Measurements from ENCODE around the gene ABCC10.

Gene ABCC10

GRCh38 chr6:43434001-43434840 is 6.9 kb downstream of the ABCC10 start:
- Histone ChIP-seq H4K8ac (ENCODE audit: low read depth, low read length) (no peak overlapping the region), H3K79me2 (ENCODE audit: control insufficient read depth, insufficient read depth, low read length) (no peaks in the 10 kb centered on the region), H3K23ac (ENCODE audit: low read length) (no peak overlapping the region), H3K4me2 (ENCODE audit: low read length) (no peak overlapping the region), H2AK5ac (ENCODE audit: low read length) (no peak overlapping the region), H3K56ac (ENCODE audit: low read length) (no peak overlapping the region), H2BK15ac (replicated peaks; ENCODE audit: low read depth) (no peak overlapping the region), H3K9ac (ENCODE audit: low read length) (no peak overlapping the region), H3K79me1 (ENCODE audit: low read length) (no peaks in the 10 kb centered on the region), H4K5ac (ENCODE audit: low read length) (no peak overlapping the region), H3K36me3 (ENCODE audit: control insufficient read depth, insufficient read depth, low read length) (no peaks in the 10 kb centered on the region), H2BK5ac (ENCODE audit: low read length) (no peak overlapping the region), H3K4me3 (ENCODE audit: low read length) (no peak overlapping the region), H3K4me1 (ENCODE audit: control insufficient read depth, low read depth, low read length) (no peaks in the 10 kb centered on the region), H3K27me3 (ENCODE audit: insufficient read depth, low read length, poor library complexity) (no peaks in the 10 kb centered on the region), H3K4ac (ENCODE audit: low read depth, low read length) (no peak overlapping the region), H3K27ac (ENCODE audit: low read depth, low read length) (no peak overlapping the region), H3K18ac (ENCODE audit: low read length) (no peak overlapping the region), H2BK120ac (ENCODE audit: low read depth, low read length) (no peak overlapping the region)
- no peak for DNase-seq
- WGBS (ENCODE audit: extremely low coverage, insufficient coverage, low lambda C conversion rate), result no CpG with 5 or more reads among the region's 15 CpGs

GRCh38 chr6:43434943-43435342 is 7.6 kb downstream of the ABCC10 start:
- no CpG with 5 or more reads among the region's 4 CpGs for WGBS (ENCODE audit: extremely low coverage, insufficient coverage, low lambda C conversion rate)
- Histone ChIP-seq H2AK5ac (ENCODE audit: low read length) (no peak overlapping the region), H3K4ac (ENCODE audit: low read depth, low read length) (no peak overlapping the region)

GRCh38 chr6:43435682-43436437 is 8.5 kb downstream of the ABCC10 start:
- Histone ChIP-seq H3K36me3 (ENCODE audit: control insufficient read depth, insufficient read depth, low read length) (peaks cover 1% of the 10 kb centered on the region), H3K4me1 (ENCODE audit: control insufficient read depth, low read depth, low read length) (no peaks in the 10 kb centered on the region), H3K27me3 (ENCODE audit: insufficient read depth, low read length, poor library complexity) (no peaks in the 10 kb centered on the region), H2BK120ac (ENCODE audit: low read depth, low read length) (no peak overlapping the region), H3K23ac (ENCODE audit: low read length) (no peak overlapping the region), H3K4me3 (ENCODE audit: low read length) (no peak overlapping the region), H3K18ac (ENCODE audit: low read length) (no peak overlapping the region), H3K4me2 (ENCODE audit: low read length) (no peak overlapping the region), H2BK15ac (replicated peaks; ENCODE audit: low read depth) (no peak overlapping the region), H3K79me2 (ENCODE audit: control insufficient read depth, insufficient read depth, low read length) (no peaks in the 10 kb centered on the region), H3K79me1 (ENCODE audit: low read length) (no peaks in the 10 kb centered on the region), H2BK5ac (ENCODE audit: low read length) (no peak overlapping the region), H2AK5ac (ENCODE audit: low read length) (no peak overlapping the region), H3K56ac (ENCODE audit: low read length) (no peak overlapping the region), H4K5ac (ENCODE audit: low read length) (no peak overlapping the region), H3K9ac (ENCODE audit: low read length) (no peak overlapping the region), H4K8ac (ENCODE audit: low read depth, low read length) (no peak overlapping the region), H3K27ac (ENCODE audit: low read depth, low read length) (no peak overlapping the region), H3K4ac (ENCODE audit: low read depth, low read length) (no peak overlapping the region)
- DNase-seq, result no peak
- no CpG with 5 or more reads among the region's 9 CpGs for WGBS (ENCODE audit: extremely low coverage, insufficient coverage, low lambda C conversion rate)

More at GRCh38 chr6:43434943-43435342, 7.6 kb downstream of the ABCC10 start:
- Histone ChIP-seq H3K9ac (ENCODE audit: low read length) (no peak overlapping the region), H3K23ac (ENCODE audit: low read length) (no peak overlapping the region), H3K27ac (ENCODE audit: low read depth, low read length) (no peak overlapping the region), H3K27me3 (ENCODE audit: insufficient read depth, low read length, poor library complexity) (no peaks in the 10 kb centered on the region), H2BK120ac (ENCODE audit: low read depth, low read length) (no peak overlapping the region), H3K18ac (ENCODE audit: low read length) (no peak overlapping the region), H2BK15ac (replicated peaks; ENCODE audit: low read depth) (no peak overlapping the region), H3K79me2 (ENCODE audit: control insufficient read depth, insufficient read depth, low read length) (no peaks in the 10 kb centered on the region), H4K5ac (ENCODE audit: low read length) (no peak overlapping the region), H3K56ac (ENCODE audit: low read length) (no peak overlapping the region), H3K36me3 (ENCODE audit: control insufficient read depth, insufficient read depth, low read length) (no peaks in the 10 kb centered on the region), H3K4me3 (ENCODE audit: low read length) (no peak overlapping the region), H3K4me1 (ENCODE audit: control insufficient read depth, low read depth, low read length) (no peaks in the 10 kb centered on the region), H2BK5ac (ENCODE audit: low read length) (no peak overlapping the region), H4K8ac (ENCODE audit: low read depth, low read length) (no peak overlapping the region), H3K4me2 (ENCODE audit: low read length) (no peak overlapping the region), H3K79me1 (ENCODE audit: low read length) (no peaks in the 10 kb centered on the region)
- DNase-seq, result no peak

- Histone ChIP-seq H2BK120ac (ENCODE audit: low read depth, low read length) (no peak overlapping the region), H3K79me2 (ENCODE audit: control insufficient read depth, insufficient read depth, low read length) (no peaks in the 10 kb centered on the region), H4K5ac (ENCODE audit: low read length) (no peak overlapping the region), H3K9ac (ENCODE audit: low read length) (no peak overlapping the region), H2AK5ac (ENCODE audit: low read length) (no peak overlapping the region), H4K8ac (ENCODE audit: low read depth, low read length) (no peak overlapping the region), H3K27me3 (ENCODE audit: insufficient read depth, low read length, poor library complexity) (no peaks in the 10 kb centered on the region), H3K4ac (ENCODE audit: low read depth, low read length) (no peak overlapping the region), H3K27ac (ENCODE audit: low read depth, low read length) (no peak overlapping the region), H3K23ac (ENCODE audit: low read length) (no peak overlapping the region), H2BK15ac (replicated peaks; ENCODE audit: low read depth) (no peak overlapping the region), H3K56ac (ENCODE audit: low read length) (no peak overlapping the region), H3K4me1 (ENCODE audit: control insufficient read depth, low read depth, low read length) (no peaks in the 10 kb centered on the region), H3K79me1 (ENCODE audit: low read length) (no peaks in the 10 kb centered on the region), H3K4me3 (ENCODE audit: low read length) (no peak overlapping the region), H3K36me3 (ENCODE audit: control insufficient read depth, insufficient read depth, low read length) (peaks cover 1% of the 10 kb centered on the region), H2BK5ac (ENCODE audit: low read length) (no peak overlapping the region), H3K4me2 (ENCODE audit: low read length) (no peak overlapping the region), H3K18ac (ENCODE audit: low read length) (no peak overlapping the region)
- no CpG with 5 or more reads among the region's 5 CpGs for WGBS (ENCODE audit: extremely low coverage, insufficient coverage, low lambda C conversion rate)
- DNase-seq, result peak; percentile 17
Observed at GRCh38 chr6:43436577-43437282, 9.4 kb downstream of the ABCC10 start.

- H3K56ac ChIP-seq (ENCODE audit: low read length), result no peak overlapping the region
- H2AK5ac ChIP-seq (ENCODE audit: low read length), result no peak overlapping the region
- H3K4ac ChIP-seq (ENCODE audit: low read depth, low read length), result no peak overlapping the region
- H3K23ac ChIP-seq (ENCODE audit: low read length), result no peak overlapping the region
- no peaks in the 10 kb centered on the region for H3K79me1 ChIP-seq (ENCODE audit: low read length)
- no peak overlapping the region for H3K4me2 ChIP-seq (ENCODE audit: low read length)
- H3K27ac ChIP-seq (ENCODE audit: low read depth, low read length), result no peak overlapping the region
- H3K18ac ChIP-seq (ENCODE audit: low read length), result no peak overlapping the region
- no peaks in the 10 kb centered on the region for H3K27me3 ChIP-seq (ENCODE audit: insufficient read depth, low read length, poor library complexity)
- no peak overlapping the region for H2BK5ac ChIP-seq (ENCODE audit: low read length)
- H3K4me1 ChIP-seq (ENCODE audit: control insufficient read depth, low read depth, low read length), result no peaks in the 10 kb centered on the region
- no peak overlapping the region for H2BK15ac ChIP-seq (replicated peaks; ENCODE audit: low read depth)
- no peak for DNase-seq
- H3K4me3 ChIP-seq (ENCODE audit: low read length), result no peak overlapping the region
- H4K5ac ChIP-seq (ENCODE audit: low read length), result no peak overlapping the region
- H3K36me3 ChIP-seq (ENCODE audit: control insufficient read depth, insufficient read depth, low read length), result peaks cover 1% of the 10 kb centered on the region
- no peaks in the 10 kb centered on the region for H3K79me2 ChIP-seq (ENCODE audit: control insufficient read depth, insufficient read depth, low read length)
- no peak overlapping the region for H4K8ac ChIP-seq (ENCODE audit: low read depth, low read length)
- no CpG with 5 or more reads among the region's 4 CpGs for WGBS (ENCODE audit: extremely low coverage, insufficient coverage, low lambda C conversion rate)
- H2BK120ac ChIP-seq (ENCODE audit: low read depth, low read length), result no peak overlapping the region
- H3K9ac ChIP-seq (ENCODE audit: low read length), result no peak overlapping the region
Observed at GRCh38 chr6:43437700-43438099, 10.4 kb downstream of the ABCC10 start.

All from mesendoderm (in vitro differentiated cells).